Spleen (tissue), 11 donors: ENCODE results near the gene PLEKHG3. TPM values are rescaled to one million over a fixed set of nuclear protein-coding genes. Genes with fewer than 3 reads are reported as not detected.
A peak's percentile ranks its signal among the peaks of the same experiment; 100 is the strongest.

Experiments
- DNase-seq: peaks from one replicate; pipeline ENCODE4 v3.0.0-alpha.2; 2020
- H3K27ac ChIP-seq, 8 donors: fragments of 200-600 bp; sonication (generic) in 7 of 8; 1 replicate in 4 of 8; 2 replicates in 4 of 8; pipeline versions ENCODE4 v1.5.0 to v1.8.0; 2016 to 2021; ENCODE audit warnings: inconsistent platforms in 4 of 8, mild to moderate bottlenecking in 4 of 8, moderate library complexity in 1 of 8
- H3K27me3 ChIP-seq, 7 donors: fragments of 200-600 bp; sonication (generic) in 6 of 7; replicated peaks in 1 of 7; 1 replicate in 4 of 7; 2 replicates in 3 of 7; pipeline versions ENCODE4 v1.5.0 to v1.8.0; 2016 to 2021; ENCODE audit warnings: inconsistent platforms in 3 of 7, mild to moderate bottlenecking in 1 of 7
- H3K36me3 ChIP-seq, 6 donors: fragments of 200-600 bp; sonication (generic) in 5 of 6; 1 replicate in 4 of 6; 2 replicates in 2 of 6; pipeline versions ENCODE4 v1.5.0 to v1.8.0; 2016 to 2021; ENCODE audit warnings: inconsistent platforms in 2 of 6
- H3K4me1 ChIP-seq, 6 donors: fragments of 200-600 bp; sonication (generic) in 5 of 6; 1 replicate in 3 of 6; 2 replicates in 3 of 6; pipeline versions ENCODE4 v1.5.0 to v1.8.0; 2016 to 2021; ENCODE audit warnings: inconsistent platforms in 3 of 6
- H3K4me3 ChIP-seq, 8 donors: fragments of 200-600 bp; sonication (generic) in 7 of 8; 1 replicate in 4 of 8; 2 replicates in 4 of 8; pipeline versions ENCODE4 v1.5.0 to v1.8.0; 2016 to 2021; ENCODE audit warnings: inconsistent platforms in 4 of 8, mild to moderate bottlenecking in 4 of 8, moderate library complexity in 2 of 8
- H3K9me3 ChIP-seq, 8 donors: fragments of 200-600 bp; sonication (generic) in 7 of 8; 1 replicate in 4 of 8; 2 replicates in 4 of 8; pipeline versions ENCODE4 v1.5.0 to v1.8.0; 2016 to 2021; ENCODE audit warnings: inconsistent platforms in 4 of 8
- POLR2A ChIP-seq, 3 donors: fragments of 450-650 bp; IDR thresholded peaks; one replicate each; pipeline ENCODE4 v1.5.1; 2017; ENCODE audit warnings: antibody characterized with exemption in 3 of 3, mild to moderate bottlenecking in 1 of 3
- POLR2AphosphoS5 ChIP-seq, 3 donors: sonication (generic); formaldehyde crosslinking; IDR thresholded peaks; one replicate each; pipeline ENCODE4 v1.5.1; 2017; ENCODE audit warnings: antibody characterized with exemption in 3 of 3
- WGBS, 5 donors: extraction: QIAGEN DNeasy Blood & Tissue Kit in 3 of 5; methylation state at CpG; one replicate each; pipeline versions ENCODE4 v1.1.5 to v1.1.7; 2013 to 2018; 5-methylcytosine and 5-hydroxymethylcytosine counted together
- intact Hi-C: fragments of 100-400 bp; cut with DNase I; formaldehyde crosslinking; loops from one replicate; pipeline ENCODE4 v1.15.0; 2023; ENCODE audit warnings: low total_unique reads
- polyA plus RNA-seq, 3 donors: library from polyadenylated mRNA; stranded (reverse); fragments of 200-250 nt; gene quantifications; one replicate each; pipeline ENCODE4 v1.2.1, GENCODE V29; 2013
- total RNA-seq, 7 donors: library from RNA; depleted of rRNA in 3 of 7; stranded (reverse); fragments of >200 nt in 3 of 7; fragmentation: NEBNext Ultra II Directional in 4 of 7; extraction: Animal tissue kit (Norgen Biotek cat#: 25700) in 4 of 7; gene quantifications; one replicate each; pipeline versions ENCODE4 v1.1.0 to v1.2.1, GENCODE V29; 2016 to 2021
- TF ChIP-seq, protein P1 (sequence below), 11 experiments: fragments of 200-600 bp in 7 of 11; fragments of 450-650 bp in 4 of 11; sonication (generic) in 4 of 11; IDR thresholded peaks in 8 of 11; conservative IDR thresholded peaks in 3 of 11; 1 replicate in 7 of 11; 2 replicates in 4 of 11; pipeline versions ENCODE4 v1.4.0 to v1.8.0; 2016 to 2021; ENCODE audit warnings: antibody characterized with exemption in 11 of 11, inconsistent platforms in 4 of 11, mild to moderate bottlenecking in 1 of 11
- donor health status: healthy with polysubstance abuse.
- donor health status: DM: no; HTN: no; CAD: no; lungs with moderate emphysema.
- donor health status: DM: no; HTN: no; CAD: no.
- donor health status: Bipolar disorder and iron deficiency.
- donor health status: healthy.
- donor health status: DM: no; HTN: no; CAD: no.
- donor health status: DM: yes; HTN: yes; CAD: no.

PLEKHG3 gene
- total and polyA plus RNA-seq, 10 donors, result 4.5 to 77.7 (median 45.4) TPM

DNA sequence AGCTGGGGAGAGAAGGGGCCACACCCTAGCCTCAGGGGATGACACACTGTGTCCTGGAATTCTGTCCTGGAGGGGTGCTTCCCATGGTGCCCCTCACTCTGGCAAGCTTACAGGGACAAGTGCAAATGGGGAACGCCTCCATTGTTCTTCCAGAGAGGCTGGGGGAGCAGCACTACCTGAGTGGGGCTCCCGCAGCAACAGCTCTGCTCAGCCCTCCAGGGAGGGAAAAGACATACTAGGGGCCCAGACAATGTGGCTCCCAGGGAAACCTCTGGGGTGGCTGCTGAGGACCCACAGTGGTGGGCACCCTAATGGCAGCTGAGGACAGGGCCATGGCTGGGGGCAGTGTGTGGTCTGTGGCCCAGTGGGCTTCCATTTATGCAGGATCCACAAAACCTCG lies 69.4 kb downstream of the PLEKHG3 start:
- Histone ChIP-seq H3K4me3 (no peak overlapping the region), H3K9me3 (no peaks in the 10 kb centered on the region), H3K4me1 (peaks cover 0 to 10% (median 5%) of the 10 kb centered on the region in 6 donors), H3K36me3 (no peaks in the 10 kb centered on the region), H3K27ac (no peak overlapping the region), H3K27me3 (no peaks in the 10 kb centered on the region)
- peak; percentile 56 for DNase-seq
- intact Hi-C loops, result no loop called here
- TF ChIP-seq POLR2AphosphoS5 (IDR thresholded peaks at IDR 0.05), result no peak
- no peak for TF ChIP-seq POLR2A (IDR thresholded peaks at IDR 0.05)
- TF ChIP-seq, protein P1, sequence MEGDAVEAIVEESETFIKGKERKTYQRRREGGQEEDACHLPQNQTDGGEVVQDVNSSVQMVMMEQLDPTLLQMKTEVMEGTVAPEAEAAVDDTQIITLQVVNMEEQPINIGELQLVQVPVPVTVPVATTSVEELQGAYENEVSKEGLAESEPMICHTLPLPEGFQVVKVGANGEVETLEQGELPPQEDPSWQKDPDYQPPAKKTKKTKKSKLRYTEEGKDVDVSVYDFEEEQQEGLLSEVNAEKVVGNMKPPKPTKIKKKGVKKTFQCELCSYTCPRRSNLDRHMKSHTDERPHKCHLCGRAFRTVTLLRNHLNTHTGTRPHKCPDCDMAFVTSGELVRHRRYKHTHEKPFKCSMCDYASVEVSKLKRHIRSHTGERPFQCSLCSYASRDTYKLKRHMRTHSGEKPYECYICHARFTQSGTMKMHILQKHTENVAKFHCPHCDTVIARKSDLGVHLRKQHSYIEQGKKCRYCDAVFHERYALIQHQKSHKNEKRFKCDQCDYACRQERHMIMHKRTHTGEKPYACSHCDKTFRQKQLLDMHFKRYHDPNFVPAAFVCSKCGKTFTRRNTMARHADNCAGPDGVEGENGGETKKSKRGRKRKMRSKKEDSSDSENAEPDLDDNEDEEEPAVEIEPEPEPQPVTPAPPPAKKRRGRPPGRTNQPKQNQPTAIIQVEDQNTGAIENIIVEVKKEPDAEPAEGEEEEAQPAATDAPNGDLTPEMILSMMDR (IDR thresholded peaks at IDR 0.05 in 8 of 11, conservative IDR thresholded peaks at IDR 0.05 in 3 of 11), result no peak
- WGBS, 5 donors, result 74 to 97% (median 94%) methylated on average over 2 to 3 of the region's 3 CpGs

DNA sequence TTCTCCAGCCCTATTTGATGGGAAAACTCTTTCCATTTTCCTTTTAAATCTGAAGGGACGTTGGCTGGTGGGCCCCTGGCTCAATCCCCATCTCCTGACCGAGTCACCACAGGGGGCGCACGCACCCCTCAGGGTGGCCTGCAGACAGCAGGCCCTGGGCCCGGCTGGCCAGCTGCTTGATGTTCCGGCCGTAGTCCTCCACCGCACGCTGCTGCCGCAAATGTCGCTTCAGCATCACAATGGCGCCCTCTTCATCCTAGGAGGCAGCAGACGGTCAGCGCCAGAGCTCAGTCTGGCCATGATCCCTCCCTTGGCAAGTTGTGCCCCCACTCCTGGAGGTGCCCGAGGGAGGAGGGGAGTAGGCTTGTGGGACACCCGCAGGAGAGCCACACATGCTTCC lies 70.0 kb downstream of the PLEKHG3 start:
- intact Hi-C loops, result no loop called here
- no peak overlapping the region for H3K4me3 ChIP-seq
- H3K4me1 ChIP-seq, result peaks cover 0 to 13% (median 5%) of the 10 kb centered on the region in 6 donors
- WGBS, 5 donors, result 89 to 95% (median 92%) methylated on average over 11 to 16 of the region's 16 CpGs
- H3K9me3 ChIP-seq, result no peaks in the 10 kb centered on the region
- H3K36me3 ChIP-seq, result no peaks in the 10 kb centered on the region
- peak; percentile 55 for DNase-seq
- H3K27ac ChIP-seq, result no peak overlapping the region
- H3K27me3 ChIP-seq, result no peaks in the 10 kb centered on the region
- no peak for TF ChIP-seq POLR2A (IDR thresholded peaks at IDR 0.05)
- no peak for TF ChIP-seq POLR2AphosphoS5 (IDR thresholded peaks at IDR 0.05)

DNA sequence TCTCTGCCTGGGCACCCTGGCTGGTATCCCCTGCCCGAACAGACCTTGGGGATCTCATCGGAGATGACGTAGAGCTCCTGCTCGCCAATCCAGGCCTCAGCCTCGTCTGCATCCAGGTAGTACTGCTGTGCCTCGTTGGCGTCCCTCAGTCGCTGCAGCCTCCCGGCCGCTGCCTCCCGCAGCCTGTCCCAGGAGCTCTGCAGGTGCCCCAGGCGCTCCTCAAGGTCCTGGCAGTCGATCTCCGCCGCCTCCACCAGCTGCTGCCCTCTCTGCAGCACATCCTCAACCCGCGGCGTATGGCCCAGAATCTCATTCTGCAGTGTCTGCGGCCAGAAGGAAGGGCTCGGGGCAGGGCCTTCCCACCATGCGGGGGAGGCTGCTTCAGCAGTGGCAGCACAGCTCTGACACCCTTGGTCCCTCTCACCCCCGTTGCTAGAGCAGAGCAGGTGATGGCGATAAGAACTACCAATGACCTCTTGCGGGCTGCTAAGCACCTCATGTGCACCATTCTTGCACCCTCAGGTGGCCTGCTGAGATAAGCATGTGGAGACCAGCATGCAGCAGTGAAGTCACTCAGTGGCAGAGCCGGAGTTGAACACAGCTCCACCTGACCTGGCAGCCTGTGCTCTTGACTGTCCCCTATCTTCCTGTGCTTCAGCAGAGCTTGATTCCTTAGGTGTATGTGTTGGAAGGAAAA lies 71.0 kb downstream of the PLEKHG3 start:
- H3K27me3 ChIP-seq, result no peaks in the 10 kb centered on the region
- peaks cover 0 to 13% (median 5%) of the 10 kb centered on the region in 6 donors for H3K4me1 ChIP-seq
- H3K27ac ChIP-seq, result no peak overlapping the region
- TF ChIP-seq, protein P1 (IDR thresholded peaks at IDR 0.05 in 8 of 11, conservative IDR thresholded peaks at IDR 0.05 in 3 of 11), result no peak
- TF ChIP-seq POLR2A (IDR thresholded peaks at IDR 0.05) (no peak), POLR2AphosphoS5 (IDR thresholded peaks at IDR 0.05) (no peak)
- intact Hi-C loops, result no loop called here
- H3K36me3 ChIP-seq, result no peaks in the 10 kb centered on the region
- 88 to 96% (median 93%) methylated on average over 20 to 25 of the region's 25 CpGs for WGBS, 5 donors
- DNase-seq, result peak; percentile 62
- no peak overlapping the region for H3K4me3 ChIP-seq
- no peaks in the 10 kb centered on the region for H3K9me3 ChIP-seq

DNA sequence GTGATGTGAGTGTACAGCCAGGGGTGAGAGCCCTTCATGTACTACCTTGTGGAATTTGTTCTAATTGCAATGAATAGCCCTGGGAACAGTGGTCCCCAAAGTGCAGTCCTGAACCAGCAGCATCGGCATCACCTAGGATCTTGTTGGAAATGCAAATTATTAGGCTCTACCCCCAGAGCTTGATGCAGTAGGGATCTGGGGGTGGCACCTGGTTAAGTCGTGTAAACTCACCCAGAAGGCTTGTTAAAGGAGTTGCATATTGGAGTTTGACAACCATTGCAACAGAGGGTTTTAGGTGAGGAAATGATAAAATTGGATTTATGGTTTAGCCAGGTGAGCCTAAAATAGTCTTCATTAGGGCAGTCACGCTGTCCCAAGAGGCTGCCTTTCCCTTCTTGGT lies 73.2 kb downstream of the PLEKHG3 start:
- 76 to 87% (median 81%) methylated on average over 3 of the region's 3 CpGs for WGBS, 5 donors

More for the DNA sequence above, 73.2 kb downstream of the PLEKHG3 start:
- H3K27me3 ChIP-seq, result no peaks in the 10 kb centered on the region
- TF ChIP-seq, protein P1 (IDR thresholded peaks at IDR 0.05 in 8 of 11, conservative IDR thresholded peaks at IDR 0.05 in 3 of 11), result no peak
- no peak for TF ChIP-seq POLR2AphosphoS5 (IDR thresholded peaks at IDR 0.05)
- TF ChIP-seq POLR2A (IDR thresholded peaks at IDR 0.05), result no peak
- H3K4me1 ChIP-seq, result peaks cover 0 to 13% (median 5%) of the 10 kb centered on the region in 6 donors
- DNase-seq, result peak; percentile 0
- no peaks in the 10 kb centered on the region for H3K9me3 ChIP-seq
- H3K36me3 ChIP-seq, result no peaks in the 10 kb centered on the region
- peak overlapping the region in 1 of 8 donors; percentile 55 for H3K27ac ChIP-seq
- intact Hi-C loops, result no loop called here
- no peak overlapping the region for H3K4me3 ChIP-seq
